HG03025 (cell line): Measurements from ENCODE around the gene SHC2.

Source experiments
- ATAC-seq: cut with Tn5 transposase; IDR thresholded peaks from one replicate; pipeline ENCODE4 v1.9.1; 2021; ENCODE audit warnings: mild to moderate bottlenecking, moderate library complexity; ENCODE audit not compliant: unreplicated experiment, low FRiP score

The SHC2 gene, protein sequence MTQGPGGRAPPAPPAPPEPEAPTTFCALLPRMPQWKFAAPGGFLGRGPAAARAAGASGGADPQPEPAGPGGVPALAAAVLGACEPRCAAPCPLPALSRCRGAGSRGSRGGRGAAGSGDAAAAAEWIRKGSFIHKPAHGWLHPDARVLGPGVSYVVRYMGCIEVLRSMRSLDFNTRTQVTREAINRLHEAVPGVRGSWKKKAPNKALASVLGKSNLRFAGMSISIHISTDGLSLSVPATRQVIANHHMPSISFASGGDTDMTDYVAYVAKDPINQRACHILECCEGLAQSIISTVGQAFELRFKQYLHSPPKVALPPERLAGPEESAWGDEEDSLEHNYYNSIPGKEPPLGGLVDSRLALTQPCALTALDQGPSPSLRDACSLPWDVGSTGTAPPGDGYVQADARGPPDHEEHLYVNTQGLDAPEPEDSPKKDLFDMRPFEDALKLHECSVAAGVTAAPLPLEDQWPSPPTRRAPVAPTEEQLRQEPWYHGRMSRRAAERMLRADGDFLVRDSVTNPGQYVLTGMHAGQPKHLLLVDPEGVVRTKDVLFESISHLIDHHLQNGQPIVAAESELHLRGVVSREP

DNA sequence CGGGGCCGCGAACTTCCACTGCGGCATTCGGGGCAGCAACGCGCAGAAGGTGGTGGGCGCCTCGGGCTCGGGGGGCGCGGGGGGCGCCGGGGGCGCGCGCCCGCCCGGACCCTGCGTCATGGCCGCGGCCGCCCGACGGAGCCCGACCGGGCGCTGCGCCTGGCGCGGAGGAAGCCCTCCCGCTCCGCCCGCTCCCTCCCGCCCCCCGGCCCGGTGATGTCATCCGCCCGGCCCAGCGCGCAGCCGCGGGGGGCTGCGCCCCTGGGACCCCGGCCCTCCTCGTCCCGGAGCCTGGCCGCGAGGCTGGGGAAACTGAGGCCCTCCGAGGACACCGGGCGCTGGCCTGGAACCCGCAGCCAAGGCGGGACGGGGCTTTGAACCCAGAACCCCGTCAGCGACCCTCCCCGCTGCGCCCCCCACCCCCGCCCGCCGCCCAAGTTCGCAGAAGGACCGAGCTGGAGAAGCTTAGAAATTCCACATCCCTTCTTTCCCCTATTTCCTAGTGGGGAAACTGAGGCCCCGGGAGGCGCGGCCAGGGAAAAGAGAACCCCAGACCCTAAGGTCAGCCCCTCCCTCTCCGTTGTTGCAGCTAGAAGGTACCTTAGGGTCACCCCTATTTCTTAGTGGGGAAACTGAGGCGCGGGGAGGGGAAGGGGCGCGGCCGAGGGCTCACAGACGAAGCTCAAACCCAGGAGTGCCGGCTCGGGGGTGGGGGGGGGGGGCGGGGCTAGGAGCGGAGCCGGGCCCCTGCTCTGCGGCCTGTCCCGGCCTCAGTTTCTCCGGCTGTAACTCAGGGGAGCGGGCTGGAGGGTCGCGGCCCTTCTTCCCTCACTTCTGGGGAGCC lies at the start of gene SHC2:
TSS of gene SHC2 (minus strand) at position 157 of the 844 bp plus-strand sequence. CDS start at position 120, 37 bp downstream.
- ATAC-seq = no peak

DNA sequence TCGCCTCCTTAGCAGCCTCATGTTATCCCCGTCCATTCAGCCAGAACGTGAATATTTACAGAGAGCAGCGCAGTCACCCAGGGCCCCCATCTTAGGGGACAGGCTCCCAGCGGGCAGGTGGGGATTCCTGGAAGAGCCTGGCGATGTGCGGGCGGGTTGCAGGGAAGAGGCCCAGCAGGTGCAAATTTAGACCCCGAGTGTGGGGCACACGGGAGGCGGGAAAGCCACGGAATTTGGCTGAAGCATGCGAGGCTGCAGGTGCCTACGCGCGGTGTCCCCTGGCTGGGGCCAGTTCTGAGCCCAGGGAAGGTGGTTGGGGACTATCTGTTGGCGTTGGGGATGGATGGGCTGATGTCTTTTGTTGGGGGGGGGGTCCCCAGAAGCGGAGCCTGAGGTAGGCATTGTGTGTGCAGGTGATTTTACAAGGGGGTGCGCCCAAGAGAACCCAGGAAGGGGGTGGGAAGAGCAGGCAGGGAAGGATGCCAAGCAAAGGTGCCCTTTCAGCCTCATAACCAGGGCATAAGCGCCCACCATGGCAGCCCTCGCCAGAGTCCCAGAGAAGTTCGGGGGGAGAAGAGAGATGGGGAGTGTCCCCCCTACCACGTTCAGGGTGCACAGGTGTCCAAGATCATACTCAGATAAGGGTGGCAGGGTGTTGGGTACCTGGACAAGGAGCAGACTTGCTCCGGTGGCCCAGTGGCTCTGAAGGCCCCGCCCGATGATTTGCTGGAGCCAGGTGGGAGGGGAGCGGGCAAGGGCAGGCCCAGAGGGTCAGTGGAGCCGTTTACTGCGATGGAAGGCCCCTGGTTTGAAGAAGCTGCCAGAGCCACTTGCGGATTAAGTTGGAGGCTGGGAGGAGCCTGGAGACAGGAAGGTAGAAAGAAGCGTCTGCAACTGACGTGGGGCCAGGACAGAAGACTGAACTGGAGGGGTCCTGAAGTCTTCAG lies 47.6 kb upstream of the SHC2 start:
- ATAC-seq = no peak

DNA sequence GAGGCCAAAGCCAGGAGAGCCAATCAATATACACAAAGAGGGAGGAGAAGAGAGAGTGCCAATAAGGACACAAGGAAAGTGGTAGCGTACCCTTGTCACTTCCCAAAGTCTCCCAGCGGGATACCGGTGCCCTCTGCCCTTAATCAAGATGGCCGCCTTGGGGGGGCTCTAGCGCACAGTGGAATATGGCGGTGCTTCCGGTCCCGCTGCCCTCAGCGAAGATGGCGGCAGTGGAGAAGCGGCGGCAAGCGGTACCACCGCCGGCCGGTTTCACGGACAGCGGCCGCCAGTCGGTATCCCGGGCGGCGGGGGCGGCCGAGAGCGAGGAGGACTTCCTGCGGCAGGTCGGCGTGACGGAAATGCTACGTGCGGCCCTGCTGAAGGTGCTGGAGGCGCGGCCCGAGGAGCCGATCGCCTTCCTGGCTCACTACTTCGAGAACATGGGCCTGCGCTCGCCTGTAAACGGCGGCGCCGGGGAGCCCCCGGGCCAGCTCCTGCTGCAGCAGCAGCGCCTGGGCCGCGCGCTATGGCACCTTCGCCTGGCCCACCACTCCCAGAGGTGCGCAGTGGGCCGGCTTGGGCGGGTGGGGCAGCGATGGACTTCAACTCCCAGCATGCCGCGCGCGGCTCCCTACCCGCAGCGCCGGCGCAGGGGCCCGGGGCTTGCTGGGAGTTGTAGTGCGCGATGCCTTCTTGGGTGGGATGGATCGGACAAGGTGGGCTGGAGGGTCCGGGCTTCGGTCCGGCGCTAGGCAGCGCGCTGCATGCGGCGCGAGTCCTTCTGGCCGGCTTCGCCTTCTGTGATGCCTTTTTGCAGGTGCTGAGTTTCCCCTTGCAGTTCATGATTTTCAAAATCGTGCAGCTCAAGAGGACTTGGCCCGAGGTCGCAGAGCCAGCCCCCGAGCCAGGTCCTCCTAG lies 46.7 kb upstream of the SHC2 start, which contains the start of gene TPGS1:
TSS of gene TPGS1 (plus strand) at position 212 of the 918 bp plus-strand sequence. CDS start at position 222, 10 bp downstream.
- peak; percentile 55 for ATAC-seq

DNA sequence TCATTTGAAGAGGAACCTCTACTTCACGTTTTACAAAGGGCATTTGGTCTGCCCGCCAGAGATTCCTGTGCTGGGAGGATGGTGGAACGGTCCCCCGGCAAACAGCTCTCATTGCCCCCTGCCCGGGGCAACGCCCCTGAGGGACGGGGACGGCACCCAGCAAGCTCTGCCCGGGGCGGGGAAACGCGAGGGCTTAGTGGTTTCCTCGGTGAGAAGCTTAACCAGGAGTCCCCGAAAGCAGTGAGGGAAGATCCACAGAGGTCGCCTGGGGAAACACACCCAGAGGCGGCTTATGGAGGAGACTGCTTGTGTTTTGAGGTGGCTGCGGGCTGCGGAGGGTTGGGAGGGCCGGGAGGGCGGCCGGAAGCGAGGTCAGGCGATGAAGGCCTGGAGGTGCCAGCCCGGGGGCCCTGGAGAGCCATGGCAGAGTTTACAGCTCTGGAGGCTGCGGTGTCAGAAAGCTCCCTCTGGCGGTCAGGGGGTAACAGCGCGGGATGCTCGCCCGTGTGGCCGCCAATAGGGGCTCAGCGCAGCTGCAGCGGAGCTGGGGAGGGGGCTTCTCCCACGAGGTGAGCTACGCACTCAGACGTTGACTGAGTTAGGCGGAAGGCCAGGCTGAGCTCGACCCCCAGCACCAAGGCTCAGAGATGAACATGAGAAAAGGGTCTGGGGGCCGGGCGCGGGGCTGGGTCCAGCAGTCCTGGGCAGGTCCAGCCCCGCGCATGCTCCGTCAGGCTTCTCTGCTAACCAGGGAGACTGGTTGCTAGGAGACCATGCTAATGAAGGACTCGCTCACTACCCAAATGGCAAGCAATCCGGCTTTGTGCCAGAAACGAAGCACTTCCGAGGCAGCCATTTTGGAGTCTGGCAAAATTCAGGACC lies 45.8 kb upstream of the SHC2 start:
- peak; percentile 66 for ATAC-seq

DNA sequence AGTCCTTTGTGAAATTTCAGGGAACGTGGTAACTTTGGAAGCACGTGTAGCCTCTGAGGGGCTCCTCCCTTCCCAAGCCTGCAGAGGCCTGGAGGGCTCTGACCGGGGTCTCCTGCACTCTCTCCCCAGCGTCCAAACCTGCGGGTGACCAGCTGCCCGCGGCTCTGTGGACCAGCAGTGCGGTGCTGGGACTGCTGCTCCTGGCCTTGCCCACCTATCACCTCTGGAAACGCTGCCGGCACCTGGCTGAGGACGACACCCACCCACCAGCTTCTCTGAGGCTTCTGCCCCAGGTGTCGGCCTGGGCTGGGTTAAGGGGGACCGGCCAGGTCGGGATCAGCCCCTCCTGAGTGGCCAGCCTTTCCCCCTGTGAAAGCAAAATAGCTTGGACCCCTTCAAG lies 43.8 kb upstream of the SHC2 start:
- no peak for ATAC-seq

DNA sequence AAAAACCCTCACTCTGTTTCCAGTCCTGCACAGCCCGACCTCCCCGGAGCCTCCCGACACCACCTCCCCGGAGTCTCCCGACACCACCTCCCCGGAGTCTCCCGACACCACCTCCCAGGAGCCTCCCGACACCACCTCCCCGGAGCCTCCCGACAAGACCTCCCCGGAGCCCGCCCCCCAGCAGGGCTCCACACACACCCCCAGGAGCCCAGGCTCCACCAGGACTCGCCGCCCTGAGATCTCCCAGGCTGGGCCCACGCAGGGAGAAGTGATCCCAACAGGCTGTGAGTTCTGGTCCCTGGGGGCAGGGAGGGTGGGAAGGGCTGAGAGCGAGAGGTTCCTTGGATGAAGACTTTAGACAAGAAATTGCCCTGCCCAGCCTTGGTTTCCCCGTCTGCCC lies 40.8 kb upstream of the SHC2 start:
- ATAC-seq = no peak

DNA sequence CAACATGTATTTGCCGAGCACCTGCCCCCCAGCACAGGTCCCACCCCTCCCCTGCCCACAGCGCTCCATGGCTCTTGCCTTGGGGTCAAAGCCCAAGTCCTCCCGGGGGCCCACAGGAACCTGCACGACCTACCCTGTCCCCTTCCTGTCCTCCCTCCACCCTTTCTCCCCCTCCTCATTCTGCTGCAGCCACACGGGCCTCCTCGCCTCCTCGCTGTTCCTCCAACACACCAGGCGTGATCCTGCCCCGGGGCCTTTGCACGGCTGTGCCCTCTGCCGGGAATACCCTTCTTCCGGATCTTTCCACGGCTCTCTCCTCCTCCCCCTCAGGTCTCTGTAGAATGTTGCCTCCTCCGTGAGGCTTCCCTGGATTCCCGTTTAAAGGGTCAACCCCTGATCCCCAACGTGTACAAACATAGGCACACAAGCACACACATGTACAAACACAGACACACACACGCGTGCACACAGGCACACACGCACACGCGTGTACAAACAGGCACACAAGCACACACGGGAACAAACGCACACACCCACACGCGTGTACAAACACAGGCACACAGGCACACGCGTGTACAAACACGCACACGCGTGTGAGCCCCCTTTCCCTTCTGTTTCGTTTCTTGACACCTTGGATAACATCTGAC lies 38.3 kb upstream of the SHC2 start:
- no peak for ATAC-seq

DNA sequence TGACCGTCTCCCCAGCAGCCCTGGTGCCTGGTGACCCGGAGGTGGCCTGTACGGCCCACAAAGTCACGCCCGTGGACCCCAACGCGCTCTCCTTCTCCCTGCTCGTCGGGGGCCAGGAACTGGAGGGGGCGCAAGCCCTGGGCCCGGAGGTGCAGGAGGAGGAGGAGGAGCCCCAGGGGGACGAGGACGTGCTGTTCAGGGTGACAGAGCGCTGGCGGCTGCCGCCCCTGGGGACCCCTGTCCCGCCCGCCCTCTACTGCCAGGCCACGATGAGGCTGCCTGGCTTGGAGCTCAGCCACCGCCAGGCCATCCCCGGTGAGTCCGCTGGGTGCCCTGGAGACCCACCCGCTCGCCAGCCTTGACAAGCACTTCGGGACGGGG lies 37.7 kb upstream of the SHC2 start:
- ATAC-seq = no peak

DNA sequence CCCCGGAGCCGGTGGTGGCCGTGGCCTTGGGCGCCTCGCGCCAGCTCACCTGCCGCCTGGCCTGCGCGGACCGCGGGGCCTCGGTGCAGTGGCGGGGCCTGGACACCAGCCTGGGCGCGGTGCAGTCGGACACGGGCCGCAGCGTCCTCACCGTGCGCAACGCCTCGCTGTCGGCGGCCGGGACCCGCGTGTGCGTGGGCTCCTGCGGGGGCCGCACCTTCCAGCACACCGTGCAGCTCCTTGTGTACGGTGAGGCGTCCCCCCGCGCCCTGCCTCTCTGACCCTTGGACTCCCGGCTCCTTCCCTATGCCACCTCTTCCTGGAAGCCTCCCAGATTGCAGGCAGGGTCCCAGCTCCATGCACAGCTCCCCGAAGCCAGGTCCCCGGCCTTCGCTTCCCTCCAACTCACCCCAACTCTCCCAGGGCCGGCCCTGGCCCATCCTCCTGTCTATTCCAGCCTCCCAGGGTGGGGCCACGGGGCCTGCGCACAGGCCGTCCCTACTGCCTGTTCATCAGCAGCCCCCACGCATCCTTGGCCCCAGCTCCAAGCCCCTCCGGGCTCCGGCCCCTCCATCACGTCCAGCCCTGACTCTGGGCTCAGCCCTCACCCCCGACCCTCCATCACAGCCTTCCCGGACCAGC lies 37.2 kb upstream of the SHC2 start:
- ATAC-seq = no peak

DNA sequence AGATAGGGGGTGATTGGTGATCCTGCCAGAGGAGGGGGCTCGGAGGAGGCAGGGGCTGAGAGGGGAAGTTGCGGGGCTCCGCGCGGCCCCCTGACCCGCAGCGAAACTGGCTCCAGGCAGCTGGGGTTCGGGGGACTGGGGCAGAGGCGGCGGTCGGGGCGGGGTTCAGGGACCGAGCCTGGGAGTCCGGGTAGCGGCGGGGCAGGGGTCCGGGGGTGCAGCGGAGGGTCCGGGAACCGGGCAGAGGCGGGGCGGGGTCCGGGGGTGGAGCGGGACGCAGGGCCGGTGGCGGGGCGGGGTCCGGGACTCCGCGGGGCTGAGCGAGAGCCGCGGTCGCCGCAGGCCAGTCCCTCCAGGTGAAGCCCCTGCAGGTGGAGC lies 36.6 kb upstream of the SHC2 start:
- ATAC-seq = no peak

DNA sequence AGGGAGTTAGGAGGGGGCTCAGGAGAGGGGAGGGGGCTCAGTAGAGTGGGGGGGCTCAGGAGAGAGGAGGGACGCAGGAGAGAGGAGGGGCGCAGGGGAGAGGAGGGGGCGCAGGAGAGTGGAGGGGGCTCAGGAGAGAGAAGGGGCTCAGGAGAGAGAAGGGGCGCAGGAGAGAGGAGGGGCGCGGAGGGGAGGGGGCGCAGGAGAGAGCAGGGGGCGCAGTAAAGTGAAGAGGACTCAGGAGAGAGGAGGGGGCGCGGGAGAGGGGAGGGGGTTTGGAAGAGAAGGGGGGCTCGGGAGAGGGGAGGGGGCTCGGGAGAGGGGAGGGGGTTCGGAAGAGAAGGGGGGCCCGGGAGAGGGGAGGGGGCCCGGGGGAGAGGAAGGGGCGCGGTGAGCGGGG lies 36.2 kb upstream of the SHC2 start:
- ATAC-seq = no peak

DNA sequence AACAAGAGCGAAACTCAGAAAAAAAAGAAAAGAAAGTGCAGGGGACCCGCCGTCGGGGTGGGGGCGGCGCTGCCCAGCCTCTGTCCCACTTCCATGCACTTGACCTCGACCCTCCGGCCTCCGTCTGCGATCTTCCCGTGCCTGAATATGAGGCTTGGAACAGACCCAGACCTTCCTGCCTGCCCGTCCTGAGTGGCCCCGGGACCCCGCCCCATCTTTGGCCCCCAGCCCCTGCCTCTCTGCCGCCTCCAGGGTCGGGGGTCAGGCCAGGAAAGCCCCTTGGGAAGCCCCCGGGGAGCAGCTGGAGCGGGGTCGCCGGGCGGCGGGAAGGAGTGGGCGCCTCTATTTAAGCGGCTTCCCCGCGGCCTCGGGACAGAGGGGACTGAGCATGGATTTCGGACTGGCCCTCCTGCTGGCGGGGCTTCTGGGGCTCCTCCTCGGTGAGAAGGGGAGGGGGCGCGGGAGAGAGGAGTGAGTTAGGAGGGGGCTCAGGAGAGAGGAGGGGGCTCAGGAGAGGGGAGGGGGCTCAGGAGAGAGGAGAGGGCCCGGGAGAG lies 35.4 kb upstream of the SHC2 start, which contains the start of gene MADCAM1:
TSS of gene MADCAM1 (plus strand) at position 375 of the 554 bp plus-strand sequence. CDS start at position 389, 14 bp downstream.
- ATAC-seq = no peak

DNA sequence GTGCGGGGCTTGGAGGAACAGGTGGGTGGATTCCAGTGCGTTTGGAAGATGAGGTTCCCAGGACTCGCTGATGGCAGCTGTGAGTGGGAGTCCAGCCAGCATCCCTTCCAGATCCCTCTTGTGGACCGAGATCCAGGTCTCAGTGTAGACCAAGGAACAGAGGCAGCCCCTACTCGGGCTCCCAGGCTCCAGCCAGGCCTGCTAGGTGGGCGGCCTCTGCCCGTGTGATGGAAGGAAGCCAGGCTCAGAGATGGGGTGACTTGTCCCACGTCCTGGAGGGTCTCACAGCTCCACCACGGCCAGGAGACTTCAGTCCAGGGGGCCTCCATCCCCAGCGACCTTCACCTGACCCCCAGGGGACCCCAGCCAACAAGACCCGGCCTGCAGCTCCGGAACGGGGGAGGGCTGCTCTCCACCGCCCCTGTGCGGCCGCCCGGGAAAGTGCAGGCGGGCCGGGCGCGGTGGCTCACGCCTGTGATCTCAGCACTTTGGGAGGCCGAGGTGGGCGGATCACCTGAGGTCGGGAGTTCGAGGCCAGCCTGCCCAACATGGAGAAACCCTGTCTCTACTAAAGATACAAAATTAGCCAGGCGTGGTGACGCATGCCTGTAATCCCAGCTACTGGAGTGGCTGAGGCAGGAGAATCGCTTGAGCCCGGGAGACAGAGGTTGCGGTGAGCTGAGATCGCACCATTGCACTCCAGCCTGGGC lies 34.7 kb upstream of the SHC2 start:
- ATAC-seq = no peak

DNA sequence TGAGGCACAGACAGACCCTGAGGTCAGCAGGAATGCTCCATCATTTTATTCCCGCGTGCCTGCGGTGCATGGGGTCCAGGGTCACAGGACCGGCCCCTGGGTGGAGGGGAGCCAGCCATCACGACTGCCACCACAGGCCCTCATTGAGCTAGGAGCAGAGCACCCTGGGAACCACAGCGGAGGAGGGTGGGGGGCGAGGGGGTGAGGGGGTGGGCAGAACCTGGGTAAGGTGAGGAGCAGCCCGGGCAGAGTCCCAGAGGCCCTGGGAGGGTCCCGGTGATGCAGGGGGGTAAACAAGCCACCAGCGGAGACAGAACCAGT lies 34.2 kb upstream of the SHC2 start:
- ATAC-seq = no peak

DNA sequence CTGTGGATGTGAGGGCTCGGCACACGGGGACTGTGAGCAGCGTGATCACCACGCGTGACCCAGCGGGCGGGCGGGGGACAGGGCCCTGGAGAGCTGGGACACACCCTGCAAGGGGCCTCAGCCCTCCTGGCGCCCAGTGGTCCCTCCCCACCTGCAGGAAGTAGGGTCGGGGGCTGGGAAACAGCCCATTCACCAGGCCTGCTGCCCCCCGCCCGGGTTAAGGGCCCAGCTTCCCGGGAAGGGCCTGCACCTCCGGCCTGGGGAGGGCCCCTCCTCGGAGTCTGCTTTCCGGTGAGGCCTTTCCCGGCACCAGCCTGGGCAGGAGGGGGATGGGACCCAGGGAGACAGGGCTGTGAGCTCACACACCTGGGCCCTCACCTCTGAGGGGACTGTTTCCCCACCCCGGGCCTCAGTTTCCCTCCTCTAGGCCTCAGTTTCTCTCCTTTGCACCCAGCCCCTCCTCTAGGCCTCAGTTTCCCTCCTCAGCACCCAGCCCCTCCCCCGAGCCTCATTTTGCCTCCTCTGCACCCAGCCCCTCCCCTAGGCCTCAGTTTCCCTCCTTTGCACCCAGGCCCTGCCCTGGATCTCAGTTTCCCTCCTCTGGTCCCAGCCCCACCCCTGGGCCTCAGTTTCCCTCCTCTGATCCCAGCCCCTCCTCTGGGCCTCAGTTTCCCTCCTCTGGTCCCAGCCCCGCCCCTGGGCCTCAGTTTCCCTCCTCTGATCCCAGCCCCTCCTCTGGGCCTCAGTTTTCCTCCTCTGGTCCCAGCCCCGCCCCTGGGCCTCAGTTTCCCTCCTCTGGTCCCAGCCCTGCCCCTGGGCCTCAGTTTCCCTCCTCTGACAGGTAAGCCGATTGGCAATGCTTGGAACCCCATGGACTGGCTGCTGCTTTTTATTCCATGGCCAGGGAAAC lies 33.6 kb upstream of the SHC2 start:
- no peak for ATAC-seq
